ENCODE measurements around the gene PON1. TPM values are rescaled to one million over a fixed set of nuclear protein-coding genes. Genes with fewer than 3 reads are reported as not detected.

Gene PON1
- total RNA-seq (not detected), polyA plus RNA-seq (not detected)

DNA sequence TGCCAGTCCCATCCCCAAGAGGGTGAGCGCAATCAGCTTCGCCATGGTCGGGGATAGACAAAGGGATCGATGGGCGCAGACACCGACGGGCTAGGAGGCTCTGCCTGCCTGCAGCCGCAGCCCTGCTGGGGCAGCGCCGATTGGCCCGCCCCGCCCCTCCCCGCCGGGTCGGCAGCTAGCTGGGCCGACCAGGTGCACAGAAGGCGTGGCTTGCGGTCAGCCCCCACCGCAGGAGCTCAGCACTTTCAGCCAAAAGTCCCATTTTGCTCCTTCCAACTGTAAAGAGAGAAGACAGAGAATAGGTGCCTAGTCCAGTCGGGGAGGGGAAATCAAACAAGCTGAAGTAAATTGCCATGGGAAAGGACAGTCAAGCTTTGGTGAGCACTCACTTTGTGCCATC is at the start of gene PON1:
Gene PON1, minus strand, starts transcription at position 102 of the 400 bp plus-strand sequence. Its CDS starts 57 bp downstream, at position 45.
- no peak within 1 kb of the TSS for H3K4me3 ChIP-seq (ENCODE audit: low read depth, low read length)
- no peaks in the 10 kb centered on the region for H3K36me3 ChIP-seq (ENCODE audit: control insufficient read depth, insufficient read depth, low read length)
- H3K9me3 ChIP-seq (ENCODE audit: control insufficient read depth in 2 of 2, low read length in 2 of 2): no peaks in the 10 kb centered on the region
- H3K36me3 Mint-ChIP-seq: no peaks in the 10 kb centered on the region
- H3K27ac ChIP-seq (ENCODE audit: insufficient read depth, low read length, poor library complexity, severe bottlenecking): no peak within 1 kb of the TSS
- H3K27ac Mint-ChIP-seq: peak within 1 kb of the TSS in 1 of 3 donors; percentile 9
- peaks cover 0 to 2% (median 0%) of the 10 kb centered on the region in 4 donors for H3K4me1 Mint-ChIP-seq
- DNase-seq: peak in 1 of 3 donors; percentile 24
- no peak for ATAC-seq (ENCODE audit: low read depth in 2 of 2)
- H3K4me1 ChIP-seq (ENCODE audit: control insufficient read depth, insufficient read depth, low read length, poor library complexity, severe bottlenecking): no peaks in the 10 kb centered on the region
- peaks cover 5% of the 10 kb centered on the region for H3K27me3 Mint-ChIP-seq
- no peak within 1 kb of the TSS for H3K4me3 Mint-ChIP-seq
- peaks cover 2% of the 10 kb centered on the region for H3K27me3 ChIP-seq (ENCODE audit: control insufficient read depth, insufficient read depth, low read length)
- peaks cover 0 to 7% (median 0%) of the 10 kb centered on the region in 7 donors for H3K9me3 Mint-ChIP-seq

DNA sequence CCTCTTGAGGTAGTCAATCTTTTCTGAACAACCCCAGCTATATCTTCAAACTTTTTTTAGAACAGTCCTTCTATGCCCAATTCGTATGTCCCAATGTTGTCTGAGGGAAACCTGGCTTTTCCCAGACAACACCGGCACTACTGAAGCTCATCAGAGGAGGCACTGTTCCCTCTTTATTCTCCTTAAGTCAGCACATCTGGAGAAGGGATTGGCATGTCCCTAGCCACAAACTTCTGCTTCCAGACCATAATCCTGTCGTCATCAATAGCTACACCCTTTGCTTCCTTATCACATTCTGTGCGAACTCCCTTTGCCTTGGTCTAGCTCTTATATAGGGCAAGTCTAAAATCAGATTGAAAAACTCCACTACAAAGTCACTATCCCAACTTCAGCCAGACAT is 49.0 kb upstream of the PON1 start:
- Histone ChIP-seq H3K36me3 (ENCODE audit: control insufficient read depth, insufficient read depth, low read length) (no peaks in the 10 kb centered on the region), H3K27me3 (ENCODE audit: control insufficient read depth, insufficient read depth, low read length) (peaks cover 2% of the 10 kb centered on the region), H3K27ac (ENCODE audit: insufficient read depth, low read length, poor library complexity, severe bottlenecking) (no peak overlapping the region), H3K4me1 (ENCODE audit: control insufficient read depth, insufficient read depth, low read length, poor library complexity, severe bottlenecking) (no peaks in the 10 kb centered on the region), H3K4me3 (ENCODE audit: low read depth, low read length) (no peak overlapping the region), H3K9me3 (ENCODE audit: control insufficient read depth in 2 of 2, low read length in 2 of 2) (no peaks in the 10 kb centered on the region)
- no peak for ATAC-seq (ENCODE audit: low read depth in 2 of 2)
- no peak for DNase-seq
- no peaks in the 10 kb centered on the region for H3K4me1 Mint-ChIP-seq
- no peaks in the 10 kb centered on the region for H3K27me3 Mint-ChIP-seq
- H3K4me3 Mint-ChIP-seq: no peak overlapping the region
- H3K9me3 Mint-ChIP-seq: peaks cover 0 to 8% (median 0%) of the 10 kb centered on the region in 7 donors
- H3K36me3 Mint-ChIP-seq: no peaks in the 10 kb centered on the region
- no peak overlapping the region for H3K27ac Mint-ChIP-seq

DNA sequence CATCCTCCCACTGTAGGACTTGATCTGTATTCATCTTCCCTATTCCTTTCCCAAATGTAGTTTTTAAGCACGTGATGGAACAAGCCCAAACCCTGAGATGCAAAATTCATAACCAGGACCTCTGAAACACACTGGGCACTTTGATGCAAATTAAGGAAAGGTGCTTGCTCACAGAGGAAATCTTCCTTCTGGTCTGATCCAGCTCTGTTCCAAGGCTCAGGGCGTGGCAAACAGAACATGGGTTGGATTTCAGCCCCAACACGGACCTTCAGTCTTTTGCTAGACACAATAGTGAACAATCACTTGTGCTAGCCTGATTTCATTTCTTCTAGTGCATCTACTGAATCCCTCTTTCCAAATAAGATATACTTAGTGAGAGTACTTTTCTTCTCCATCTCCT is 43.9 kb upstream of the PON1 start:
- peaks cover under 1% of the 10 kb centered on the region for H3K27me3 ChIP-seq (ENCODE audit: control insufficient read depth, insufficient read depth, low read length)
- H3K27ac ChIP-seq (ENCODE audit: insufficient read depth, low read length, poor library complexity, severe bottlenecking): no peak overlapping the region
- no peak for ATAC-seq (ENCODE audit: low read depth in 2 of 2)
- Mint-ChIP-seq H3K27ac (no peak overlapping the region), H3K4me1 (no peaks in the 10 kb centered on the region), H3K9me3 (peaks cover 0 to 2% (median 0%) of the 10 kb centered on the region in 7 donors), H3K36me3 (no peaks in the 10 kb centered on the region), H3K27me3 (no peaks in the 10 kb centered on the region), H3K4me3 (no peak overlapping the region)
- H3K4me3 ChIP-seq (ENCODE audit: low read depth, low read length): no peak overlapping the region
- no peaks in the 10 kb centered on the region for H3K4me1 ChIP-seq (ENCODE audit: control insufficient read depth, insufficient read depth, low read length, poor library complexity, severe bottlenecking)
- DNase-seq: no peak
- no peaks in the 10 kb centered on the region for H3K36me3 ChIP-seq (ENCODE audit: control insufficient read depth, insufficient read depth, low read length)
- H3K9me3 ChIP-seq (ENCODE audit: control insufficient read depth in 2 of 2, low read length in 2 of 2): no peaks in the 10 kb centered on the region

DNA sequence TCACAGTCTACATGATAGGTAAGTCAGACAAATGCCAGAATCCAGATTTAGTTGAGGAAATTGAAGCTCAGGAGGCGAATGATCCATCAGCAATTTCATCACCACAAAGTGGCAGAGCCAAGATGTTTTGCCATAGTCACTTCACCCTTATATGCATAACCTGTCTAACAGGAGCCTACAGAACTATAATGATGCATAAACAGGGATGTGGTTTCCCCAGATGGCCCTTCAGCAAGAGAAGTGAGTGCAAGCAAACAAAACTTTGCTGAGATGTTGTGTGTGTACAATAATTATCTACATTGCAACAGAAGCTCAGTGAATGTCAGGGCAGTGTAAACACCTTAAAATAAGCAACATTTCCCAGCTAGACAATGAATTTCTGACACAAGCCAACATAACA is 43.3 kb upstream of the PON1 start:
- H3K36me3 Mint-ChIP-seq: no peaks in the 10 kb centered on the region

DNA sequence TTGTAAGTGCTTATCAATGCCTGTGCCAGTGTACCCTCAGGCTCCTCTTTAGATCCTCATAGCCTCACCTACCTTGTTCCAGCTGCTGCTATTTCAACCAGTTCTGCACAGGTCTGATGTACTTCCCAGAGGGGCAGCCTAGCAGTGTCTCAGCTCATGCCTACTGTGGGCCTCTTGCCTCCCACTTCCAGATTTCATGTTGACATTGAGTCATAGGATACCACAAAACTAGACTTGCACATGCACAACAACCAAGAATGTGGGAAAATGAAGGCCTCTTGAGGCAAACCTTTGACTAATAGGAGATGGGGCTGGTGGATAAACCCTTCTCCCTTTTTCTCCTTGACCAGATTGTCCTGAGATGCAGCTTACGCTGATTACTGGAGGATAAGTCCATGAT is 40.8 kb upstream of the PON1 start:
- H3K36me3 Mint-ChIP-seq: no peaks in the 10 kb centered on the region
- no peaks in the 10 kb centered on the region for H3K4me1 Mint-ChIP-seq
- Histone ChIP-seq H3K27ac (ENCODE audit: insufficient read depth, low read length, poor library complexity, severe bottlenecking) (no peak overlapping the region), H3K4me3 (ENCODE audit: low read depth, low read length) (no peak overlapping the region), H3K27me3 (ENCODE audit: control insufficient read depth, insufficient read depth, low read length) (no peaks in the 10 kb centered on the region), H3K4me1 (ENCODE audit: control insufficient read depth, insufficient read depth, low read length, poor library complexity, severe bottlenecking) (no peaks in the 10 kb centered on the region), H3K9me3 (ENCODE audit: control insufficient read depth in 2 of 2, low read length in 2 of 2) (no peaks in the 10 kb centered on the region), H3K36me3 (ENCODE audit: control insufficient read depth, insufficient read depth, low read length) (no peaks in the 10 kb centered on the region)
- H3K4me3 Mint-ChIP-seq: no peak overlapping the region
- DNase-seq (no peak), ATAC-seq (ENCODE audit: low read depth in 2 of 2) (no peak)
- peaks cover 0 to 2% (median 0%) of the 10 kb centered on the region in 7 donors for H3K9me3 Mint-ChIP-seq
- H3K27ac Mint-ChIP-seq: no peak overlapping the region
- H3K27me3 Mint-ChIP-seq: no peaks in the 10 kb centered on the region

More for the DNA sequence above, 43.3 kb upstream of the PON1 start:
- H3K4me3 ChIP-seq (ENCODE audit: low read depth, low read length): no peak overlapping the region
- H3K27ac ChIP-seq (ENCODE audit: insufficient read depth, low read length, poor library complexity, severe bottlenecking): no peak overlapping the region
- Mint-ChIP-seq H3K4me1 (no peaks in the 10 kb centered on the region), H3K27ac (no peak overlapping the region), H3K4me3 (no peak overlapping the region), H3K9me3 (peaks cover 0 to 2% (median 0%) of the 10 kb centered on the region in 7 donors), H3K27me3 (no peaks in the 10 kb centered on the region)
- H3K27me3 ChIP-seq (ENCODE audit: control insufficient read depth, insufficient read depth, low read length): no peaks in the 10 kb centered on the region
- no peak for ATAC-seq (ENCODE audit: low read depth in 2 of 2)
- H3K9me3 ChIP-seq (ENCODE audit: control insufficient read depth in 2 of 2, low read length in 2 of 2): no peaks in the 10 kb centered on the region
- H3K36me3 ChIP-seq (ENCODE audit: control insufficient read depth, insufficient read depth, low read length): no peaks in the 10 kb centered on the region
- DNase-seq: no peak
- H3K4me1 ChIP-seq (ENCODE audit: control insufficient read depth, insufficient read depth, low read length, poor library complexity, severe bottlenecking): no peaks in the 10 kb centered on the region

DNA sequence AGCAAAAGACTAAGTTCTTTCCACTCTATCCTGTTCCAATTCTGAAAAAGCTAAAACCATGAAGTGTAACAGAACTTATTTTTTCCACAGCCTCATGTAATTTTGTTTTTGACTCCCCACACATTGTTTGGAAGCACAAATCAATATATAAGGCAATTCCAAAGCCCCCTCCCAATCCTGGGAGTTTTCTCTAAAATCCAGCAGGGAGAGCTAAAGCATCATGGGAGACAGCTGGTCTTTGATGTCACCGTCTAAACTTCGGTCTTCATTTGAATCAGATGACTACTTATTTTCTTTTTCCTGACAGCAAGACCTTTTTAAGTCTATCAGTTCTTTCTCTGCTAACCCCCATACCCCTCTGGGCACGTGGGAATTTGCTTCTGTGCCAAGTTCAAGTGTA is 33.3 kb upstream of the PON1 start:
- Histone ChIP-seq H3K4me1 (ENCODE audit: control insufficient read depth, insufficient read depth, low read length, poor library complexity, severe bottlenecking) (no peaks in the 10 kb centered on the region), H3K9me3 (ENCODE audit: control insufficient read depth in 2 of 2, low read length in 2 of 2) (no peaks in the 10 kb centered on the region), H3K4me3 (ENCODE audit: low read depth, low read length) (no peak overlapping the region), H3K36me3 (ENCODE audit: control insufficient read depth, insufficient read depth, low read length) (no peaks in the 10 kb centered on the region), H3K27me3 (ENCODE audit: control insufficient read depth, insufficient read depth, low read length) (no peaks in the 10 kb centered on the region), H3K27ac (ENCODE audit: insufficient read depth, low read length, poor library complexity, severe bottlenecking) (no peak overlapping the region)
- peaks cover 0 to 2% (median 1%) of the 10 kb centered on the region in 7 donors for H3K9me3 Mint-ChIP-seq
- H3K4me1 Mint-ChIP-seq: no peaks in the 10 kb centered on the region
- ATAC-seq (ENCODE audit: low read depth in 2 of 2) (no peak), DNase-seq (no peak)
- H3K27me3 Mint-ChIP-seq: no peaks in the 10 kb centered on the region
- H3K36me3 Mint-ChIP-seq: no peaks in the 10 kb centered on the region
- no peak overlapping the region for H3K4me3 Mint-ChIP-seq
- H3K27ac Mint-ChIP-seq: no peak overlapping the region

DNA sequence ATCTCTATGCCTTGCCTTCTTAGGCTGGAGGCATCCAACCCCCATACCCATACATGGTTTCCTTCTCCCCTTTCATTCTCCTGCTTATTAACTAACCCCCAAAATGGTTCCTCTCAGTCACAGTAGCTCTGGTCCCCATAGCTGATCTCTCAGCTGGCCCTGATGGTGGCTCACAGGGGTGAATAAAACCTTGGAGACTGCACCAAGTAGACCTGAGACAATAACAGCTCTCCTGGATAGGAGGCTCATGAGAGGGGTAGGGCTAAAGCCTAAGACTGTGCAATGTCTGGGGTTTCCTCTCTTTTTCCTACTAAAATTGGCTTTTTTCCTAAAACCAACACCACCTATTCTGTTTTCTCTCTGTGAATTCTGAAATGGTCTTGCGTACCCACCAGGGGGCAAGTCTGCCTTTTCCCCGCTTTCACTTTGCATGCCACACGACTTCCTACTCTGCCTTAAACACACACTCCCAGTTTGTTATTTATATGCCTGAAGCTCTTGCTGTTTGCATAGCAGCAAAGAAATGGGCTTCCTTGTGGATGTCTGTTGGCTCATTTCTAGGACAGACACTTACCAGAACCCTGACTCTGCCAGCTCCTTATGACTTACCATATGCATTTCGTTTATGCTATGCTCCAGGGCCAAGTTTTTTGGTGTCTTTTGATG is 18.4 kb upstream of the PON1 start:
- Mint-ChIP-seq H3K36me3 (no peaks in the 10 kb centered on the region), H3K4me1 (no peaks in the 10 kb centered on the region), H3K27me3 (peaks cover 5% of the 10 kb centered on the region), H3K4me3 (no peak overlapping the region), H3K9me3 (peaks cover 0 to 4% (median 0%) of the 10 kb centered on the region in 7 donors), H3K27ac (no peak overlapping the region)
- Histone ChIP-seq H3K27me3 (ENCODE audit: control insufficient read depth, insufficient read depth, low read length) (no peaks in the 10 kb centered on the region), H3K36me3 (ENCODE audit: control insufficient read depth, insufficient read depth, low read length) (no peaks in the 10 kb centered on the region), H3K27ac (ENCODE audit: insufficient read depth, low read length, poor library complexity, severe bottlenecking) (no peak overlapping the region), H3K4me3 (ENCODE audit: low read depth, low read length) (no peak overlapping the region), H3K4me1 (ENCODE audit: control insufficient read depth, insufficient read depth, low read length, poor library complexity, severe bottlenecking) (no peaks in the 10 kb centered on the region), H3K9me3 (ENCODE audit: control insufficient read depth in 2 of 2, low read length in 2 of 2) (no peaks in the 10 kb centered on the region)
- DNase-seq (no peak), ATAC-seq (ENCODE audit: low read depth in 2 of 2) (no peak)

DNA sequence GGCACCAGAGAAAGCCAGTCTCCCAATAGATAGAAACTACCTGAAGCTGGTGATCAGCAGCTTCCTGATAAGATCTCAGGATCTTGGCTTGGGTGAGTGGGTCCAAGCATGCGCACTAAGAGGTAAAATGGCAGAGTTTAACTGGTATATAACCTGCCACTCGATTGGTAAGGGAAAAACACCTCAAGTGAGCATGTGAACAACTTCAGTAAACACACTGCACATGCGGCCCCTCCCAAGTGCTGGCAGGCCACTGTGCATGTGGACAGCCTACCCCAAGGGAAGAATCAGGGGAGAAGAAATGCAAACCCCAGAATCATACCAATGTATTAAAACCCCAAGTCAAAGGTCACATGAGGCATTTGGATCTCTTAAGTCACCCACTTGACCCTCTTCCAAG is 17.7 kb upstream of the PON1 start:
- Mint-ChIP-seq H3K27me3 (peaks cover 5% of the 10 kb centered on the region), H3K27ac (no peak overlapping the region), H3K4me1 (no peaks in the 10 kb centered on the region), H3K36me3 (no peaks in the 10 kb centered on the region), H3K9me3 (peaks cover 0 to 4% (median 1%) of the 10 kb centered on the region in 7 donors), H3K4me3 (no peak overlapping the region)
- no peak for DNase-seq
- ATAC-seq (ENCODE audit: low read depth in 2 of 2): no peak
- no peak overlapping the region for H3K27ac ChIP-seq (ENCODE audit: insufficient read depth, low read length, poor library complexity, severe bottlenecking)
- H3K27me3 ChIP-seq (ENCODE audit: control insufficient read depth, insufficient read depth, low read length): no peaks in the 10 kb centered on the region
- no peaks in the 10 kb centered on the region for H3K9me3 ChIP-seq (ENCODE audit: control insufficient read depth in 2 of 2, low read length in 2 of 2)
- no peak overlapping the region for H3K4me3 ChIP-seq (ENCODE audit: low read depth, low read length)
- H3K36me3 ChIP-seq (ENCODE audit: control insufficient read depth, insufficient read depth, low read length): no peaks in the 10 kb centered on the region
- H3K4me1 ChIP-seq (ENCODE audit: control insufficient read depth, insufficient read depth, low read length, poor library complexity, severe bottlenecking): no peaks in the 10 kb centered on the region
